AG09309 (cell line): ENCODE measurements around the gene SLC24A3.

ENCODE experiments used
- DNase-seq: peaks from one replicate; pipeline ENCODE4 v3.0.0-alpha.2; 2010; ENCODE audit warnings: low read depth
- H3K4me3 ChIP-seq: 2 replicates; pipeline ENCODE4 v1.5.1; 2011; ENCODE audit warnings: mild to moderate bottlenecking, low read depth, low read length, moderate library complexity; ENCODE audit not compliant: control insufficient read depth
- CTCF ChIP-seq: IDR thresholded peaks from 2 replicates; pipeline ENCODE4 v1.5.1; 2011; ENCODE audit warnings: mild to moderate bottlenecking, low read depth, low read length, inconsistent platforms; ENCODE audit not compliant: insufficient read depth, control insufficient read depth; ENCODE audit errors: missing control alignments

SLC24A3 gene

GRCh38 chr20:19566226-19566945 is 353.9 kb downstream of the SLC24A3 start:
- no peak for TF ChIP-seq CTCF
- DNase-seq, result peak; percentile 32

GRCh38 chr20:19568128-19568527 is 355.7 kb downstream of the SLC24A3 start:
- TF ChIP-seq CTCF, result no peak
- no peak for DNase-seq

More at GRCh38 chr20:19566226-19566945, 353.9 kb downstream of the SLC24A3 start:
- no peak overlapping the region for H3K4me3 ChIP-seq

GRCh38 chr20:19571996-19572395 is 359.6 kb downstream of the SLC24A3 start:
- no peak for TF ChIP-seq CTCF
- no peak overlapping the region for H3K4me3 ChIP-seq
- no peak for DNase-seq

More at GRCh38 chr20:19568128-19568527, 355.7 kb downstream of the SLC24A3 start:
- no peak overlapping the region for H3K4me3 ChIP-seq

GRCh38 chr20:19577692-19578091 is 365.2 kb downstream of the SLC24A3 start:
- DNase-seq, result no peak
- H3K4me3 ChIP-seq, result no peak overlapping the region
- no peak for TF ChIP-seq CTCF

GRCh38 chr20:19582782-19583181 is 370.3 kb downstream of the SLC24A3 start:
- no peak for DNase-seq
- TF ChIP-seq CTCF, result no peak
- no peak overlapping the region for H3K4me3 ChIP-seq

GRCh38 chr20:19583532-19584175 is 371.2 kb downstream of the SLC24A3 start:
- peak; percentile 11 for DNase-seq
- H3K4me3 ChIP-seq, result no peak overlapping the region
- TF ChIP-seq CTCF, result peak; percentile 96
